ENCODE results near the gene SYNGR1.

- TF ChIP-seq CTCF (IDR thresholded peaks at IDR 0.05) (no peak), EP300 (IDR thresholded peaks at IDR 0.05) (no peak)
Observed at GRCh38 chr22:39389420-39389819, 39.6 kb downstream of the SYNGR1 start.
